Coronary artery (tissue), 2 donors: ENCODE results near the gene ATRNL1.

Experiments
- DNase-seq: peaks from one replicate; pipeline ENCODE4 v3.0.0-alpha.2; 2017; ENCODE audit warnings: low spot score
- H3K27ac ChIP-seq, 2 donors: fragments of 200-600 bp; sonication (generic); one replicate each; pipeline ENCODE4 v1.5.1; 2016 to 2019
- H3K4me3 ChIP-seq: fragments of 200-600 bp; sonication (generic); 2 replicates; pipeline ENCODE4 v1.5.1; 2016; ENCODE audit warnings: mild to moderate bottlenecking, moderate library complexity
- TF ChIP-seq, protein P1 (sequence below): fragments of 200-600 bp; sonication (generic); IDR thresholded peaks from one replicate; pipeline ENCODE4 v1.5.1; 2019; ENCODE audit warnings: antibody characterized with exemption

ATRNL1 gene

DNA sequence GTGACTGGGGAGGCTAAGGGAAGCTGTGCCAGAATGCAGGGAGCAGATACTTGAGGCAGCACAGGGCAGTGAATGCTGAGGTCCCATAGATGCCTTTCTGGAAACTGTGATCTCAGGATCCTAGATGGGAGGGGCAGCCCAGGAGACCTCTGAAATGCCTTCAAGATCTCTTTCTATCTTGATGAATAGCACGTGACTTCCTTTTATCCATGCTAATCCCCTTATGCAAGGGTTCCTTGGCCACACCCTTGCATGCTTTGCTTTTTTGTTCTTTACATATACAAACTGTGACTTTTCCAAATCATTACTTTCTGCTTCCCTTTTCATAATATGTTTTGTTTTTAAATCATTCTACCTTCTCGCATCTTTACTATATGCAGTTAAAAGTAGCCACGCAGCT is 14.7 kb downstream of the ATRNL1 start:
- DNase-seq = no peak
- Histone ChIP-seq H3K4me3 (no peak overlapping the region), H3K27ac (no peak overlapping the region)
- TF ChIP-seq, protein P1, sequence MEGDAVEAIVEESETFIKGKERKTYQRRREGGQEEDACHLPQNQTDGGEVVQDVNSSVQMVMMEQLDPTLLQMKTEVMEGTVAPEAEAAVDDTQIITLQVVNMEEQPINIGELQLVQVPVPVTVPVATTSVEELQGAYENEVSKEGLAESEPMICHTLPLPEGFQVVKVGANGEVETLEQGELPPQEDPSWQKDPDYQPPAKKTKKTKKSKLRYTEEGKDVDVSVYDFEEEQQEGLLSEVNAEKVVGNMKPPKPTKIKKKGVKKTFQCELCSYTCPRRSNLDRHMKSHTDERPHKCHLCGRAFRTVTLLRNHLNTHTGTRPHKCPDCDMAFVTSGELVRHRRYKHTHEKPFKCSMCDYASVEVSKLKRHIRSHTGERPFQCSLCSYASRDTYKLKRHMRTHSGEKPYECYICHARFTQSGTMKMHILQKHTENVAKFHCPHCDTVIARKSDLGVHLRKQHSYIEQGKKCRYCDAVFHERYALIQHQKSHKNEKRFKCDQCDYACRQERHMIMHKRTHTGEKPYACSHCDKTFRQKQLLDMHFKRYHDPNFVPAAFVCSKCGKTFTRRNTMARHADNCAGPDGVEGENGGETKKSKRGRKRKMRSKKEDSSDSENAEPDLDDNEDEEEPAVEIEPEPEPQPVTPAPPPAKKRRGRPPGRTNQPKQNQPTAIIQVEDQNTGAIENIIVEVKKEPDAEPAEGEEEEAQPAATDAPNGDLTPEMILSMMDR = no peak

DNA sequence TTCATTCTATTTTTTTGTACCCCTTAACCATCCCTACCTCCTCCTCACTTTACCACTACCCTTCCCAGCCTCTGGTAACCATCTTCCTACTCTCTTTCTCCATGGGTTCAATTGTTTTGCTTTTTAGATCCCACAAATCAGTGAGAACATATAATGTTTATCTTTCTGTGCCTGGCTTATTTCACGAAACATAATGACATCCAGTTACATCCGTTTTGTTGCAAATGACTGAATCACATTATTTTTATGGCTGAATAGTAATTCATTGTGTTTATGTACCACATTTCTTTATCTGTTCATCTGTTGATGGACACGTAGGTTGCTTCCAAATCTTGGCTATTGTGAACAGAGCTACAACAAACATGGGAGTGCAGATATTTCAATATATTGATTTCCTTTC is 24.1 kb downstream of the ATRNL1 start:
- Histone ChIP-seq H3K27ac (no peak overlapping the region), H3K4me3 (no peak overlapping the region)
- no peak for DNase-seq
- TF ChIP-seq, protein P1 = no peak

DNA sequence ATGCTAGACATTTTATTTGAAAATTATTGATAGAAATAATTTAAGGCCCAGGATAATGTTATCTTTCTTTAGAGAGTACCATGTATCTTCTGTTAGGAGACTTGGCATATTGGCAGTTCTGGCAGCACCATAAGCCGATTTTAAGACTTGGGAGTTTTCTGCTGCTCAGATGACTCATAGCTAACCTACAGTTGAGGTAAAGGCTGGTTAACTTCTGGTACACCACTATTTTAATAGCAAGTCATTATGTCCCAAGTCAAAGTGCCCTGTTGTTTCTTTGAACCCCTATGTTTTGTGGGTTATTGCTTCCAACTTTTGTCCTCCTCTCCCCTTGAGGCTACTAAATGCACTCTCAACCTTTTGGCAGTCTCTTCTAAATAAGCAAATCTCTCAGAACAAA is 25.2 kb downstream of the ATRNL1 start:
- no peak overlapping the region for H3K27ac ChIP-seq
- no peak overlapping the region for H3K4me3 ChIP-seq
- TF ChIP-seq, protein P1 = no peak
- no peak for DNase-seq

DNA sequence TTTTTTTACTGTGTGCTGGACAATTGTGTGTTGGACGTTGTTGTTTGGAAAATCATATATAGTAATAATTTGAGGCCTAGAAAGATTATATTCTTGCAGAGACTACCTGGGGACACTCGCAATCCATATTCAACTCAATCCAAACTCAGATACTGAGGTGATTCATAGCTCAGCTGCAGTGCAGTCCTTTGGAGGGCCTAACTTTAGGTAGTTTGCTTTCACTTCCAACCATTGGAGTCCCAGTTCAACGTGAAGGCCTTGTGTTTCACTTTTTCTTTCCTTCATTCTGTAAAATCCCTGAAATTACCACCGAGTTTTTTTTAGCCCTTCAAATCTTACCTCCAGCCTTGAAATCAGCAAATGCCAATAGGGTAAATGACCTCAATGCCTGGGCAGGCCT is 32.3 kb downstream of the ATRNL1 start:
- H3K4me3 ChIP-seq = no peak overlapping the region
- TF ChIP-seq, protein P1 = no peak
- no peak for DNase-seq
- H3K27ac ChIP-seq = no peak overlapping the region

DNA sequence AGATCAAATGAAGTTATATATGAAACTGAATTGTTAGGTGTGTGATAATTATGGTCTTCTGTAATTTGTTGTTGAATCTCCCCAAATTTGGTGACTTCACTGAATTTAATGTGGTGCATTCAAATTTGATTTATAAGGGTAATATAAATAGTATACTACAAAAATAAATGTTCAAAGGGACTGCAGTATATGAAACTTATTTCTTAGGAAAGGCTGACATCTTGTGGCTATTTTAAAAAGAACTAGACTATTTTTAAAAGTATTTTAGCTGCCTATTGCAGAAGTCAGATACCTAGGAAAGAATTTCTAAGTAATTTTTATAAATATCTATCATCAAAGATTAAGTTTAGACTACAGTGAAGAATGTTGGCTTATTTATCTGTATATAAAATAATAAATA is 36.6 kb downstream of the ATRNL1 start:
- DNase-seq = no peak
- Histone ChIP-seq H3K27ac (no peak overlapping the region), H3K4me3 (no peak overlapping the region)
- TF ChIP-seq, protein P1 = no peak

DNA sequence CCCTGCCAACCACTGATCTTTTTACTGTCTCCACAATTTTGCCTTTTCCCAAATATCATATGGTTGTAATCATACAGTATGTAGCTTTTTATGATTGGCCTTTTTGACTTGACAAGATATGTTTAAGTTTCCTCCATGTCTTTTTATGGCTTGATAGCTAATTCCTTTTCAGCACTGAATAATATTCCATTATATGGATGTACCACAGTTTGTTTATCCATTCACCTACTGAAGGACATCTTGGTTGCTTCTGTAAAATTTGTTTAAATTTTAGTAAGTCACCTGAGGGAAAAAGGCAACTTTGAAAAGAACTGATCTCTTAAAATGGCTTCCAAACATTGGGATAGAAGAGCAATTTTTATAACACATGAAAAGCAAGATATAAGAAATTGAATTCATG is 43.5 kb downstream of the ATRNL1 start:
- no peak overlapping the region for H3K27ac ChIP-seq
- DNase-seq = no peak
- TF ChIP-seq, protein P1 = no peak
- no peak overlapping the region for H3K4me3 ChIP-seq

DNA sequence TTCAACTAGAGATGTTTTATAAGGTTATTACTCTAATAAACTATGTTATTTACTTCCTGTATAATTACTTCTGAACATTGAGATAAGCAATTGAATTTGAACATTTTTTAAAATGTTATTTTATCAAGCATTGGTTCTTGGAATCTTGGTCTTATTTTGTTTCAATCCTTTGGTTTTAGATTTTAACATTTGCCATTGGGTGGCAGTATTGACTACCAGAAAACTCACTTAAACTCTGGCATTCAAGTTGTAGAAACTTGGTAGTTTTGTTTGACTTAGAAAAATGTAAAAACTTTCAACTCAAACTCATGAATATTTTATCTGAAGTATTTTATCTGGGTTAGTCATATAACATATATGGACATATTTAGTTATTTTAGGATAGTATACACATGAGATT is 48.1 kb downstream of the ATRNL1 start:
- DNase-seq = no peak
- TF ChIP-seq, protein P1 = no peak
- Histone ChIP-seq H3K27ac (no peak overlapping the region), H3K4me3 (no peak overlapping the region)
